Measurements from ENCODE around the gene TNN.

DNA sequence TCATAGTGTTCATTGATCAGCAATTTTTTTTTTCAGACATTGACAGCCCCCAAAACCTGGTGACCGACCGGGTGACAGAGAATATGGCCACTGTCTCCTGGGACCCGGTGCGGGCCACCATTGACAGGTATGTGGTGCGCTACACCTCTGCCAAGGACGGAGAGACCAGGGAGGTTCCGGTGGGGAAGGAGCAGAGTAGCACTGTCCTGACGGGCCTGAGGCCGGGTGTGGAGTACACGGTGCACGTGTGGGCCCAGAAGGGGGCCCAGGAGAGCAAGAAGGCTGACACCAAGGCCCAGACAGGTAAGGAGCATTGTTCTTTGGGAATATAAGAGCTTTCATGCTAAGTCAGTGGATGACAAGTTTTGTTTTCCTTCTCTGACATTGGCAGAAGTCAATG lies 49.3 kb downstream of the TNN start:
- TF ChIP-seq, protein P1, sequence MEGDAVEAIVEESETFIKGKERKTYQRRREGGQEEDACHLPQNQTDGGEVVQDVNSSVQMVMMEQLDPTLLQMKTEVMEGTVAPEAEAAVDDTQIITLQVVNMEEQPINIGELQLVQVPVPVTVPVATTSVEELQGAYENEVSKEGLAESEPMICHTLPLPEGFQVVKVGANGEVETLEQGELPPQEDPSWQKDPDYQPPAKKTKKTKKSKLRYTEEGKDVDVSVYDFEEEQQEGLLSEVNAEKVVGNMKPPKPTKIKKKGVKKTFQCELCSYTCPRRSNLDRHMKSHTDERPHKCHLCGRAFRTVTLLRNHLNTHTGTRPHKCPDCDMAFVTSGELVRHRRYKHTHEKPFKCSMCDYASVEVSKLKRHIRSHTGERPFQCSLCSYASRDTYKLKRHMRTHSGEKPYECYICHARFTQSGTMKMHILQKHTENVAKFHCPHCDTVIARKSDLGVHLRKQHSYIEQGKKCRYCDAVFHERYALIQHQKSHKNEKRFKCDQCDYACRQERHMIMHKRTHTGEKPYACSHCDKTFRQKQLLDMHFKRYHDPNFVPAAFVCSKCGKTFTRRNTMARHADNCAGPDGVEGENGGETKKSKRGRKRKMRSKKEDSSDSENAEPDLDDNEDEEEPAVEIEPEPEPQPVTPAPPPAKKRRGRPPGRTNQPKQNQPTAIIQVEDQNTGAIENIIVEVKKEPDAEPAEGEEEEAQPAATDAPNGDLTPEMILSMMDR (IDR thresholded peaks at IDR 0.05), result no peak
- no peak for TF ChIP-seq POLR2A (IDR thresholded peaks at IDR 0.05)
